GM18870 (cell line): Measurements from ENCODE around the gene PCSK5.

Experiments used
- ATAC-seq: cut with Tn5 transposase; IDR thresholded peaks from one replicate; pipeline ENCODE4 v1.9.1; 2021; ENCODE audit warnings: moderate library complexity; ENCODE audit not compliant: unreplicated experiment

Gene PCSK5

DNA sequence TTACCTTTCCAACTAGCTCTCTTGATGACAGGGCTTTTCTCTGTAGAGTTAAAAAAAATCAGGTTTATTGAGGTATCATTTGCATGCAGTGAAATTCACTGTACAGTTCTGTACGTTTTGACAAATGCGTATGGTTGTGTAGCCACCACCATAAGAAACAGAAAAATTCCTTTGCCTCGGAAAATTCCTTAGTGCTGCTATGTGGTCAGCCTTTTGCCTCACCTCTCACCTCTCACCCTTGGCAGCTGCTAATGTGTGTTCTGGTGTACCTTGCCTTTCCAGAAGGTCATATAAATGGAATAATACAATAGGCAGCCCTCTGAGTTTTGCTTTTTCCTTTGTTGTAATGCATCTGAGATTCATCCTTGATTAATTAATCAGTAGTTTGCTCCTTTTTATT, 28.4 kb downstream of the PCSK5 start:
- no peak for ATAC-seq

GRCh38 chr9:75921391-75922127, 31.1 kb downstream of the PCSK5 start:
- no peak for ATAC-seq

GRCh38 chr9:75926385-75926784, 35.9 kb downstream of the PCSK5 start:
- no peak for ATAC-seq

GRCh38 chr9:75927356-75927755, 36.9 kb downstream of the PCSK5 start:
- no peak for ATAC-seq

GRCh38 chr9:75930190-75930589, 39.7 kb downstream of the PCSK5 start:
- ATAC-seq = no peak

DNA sequence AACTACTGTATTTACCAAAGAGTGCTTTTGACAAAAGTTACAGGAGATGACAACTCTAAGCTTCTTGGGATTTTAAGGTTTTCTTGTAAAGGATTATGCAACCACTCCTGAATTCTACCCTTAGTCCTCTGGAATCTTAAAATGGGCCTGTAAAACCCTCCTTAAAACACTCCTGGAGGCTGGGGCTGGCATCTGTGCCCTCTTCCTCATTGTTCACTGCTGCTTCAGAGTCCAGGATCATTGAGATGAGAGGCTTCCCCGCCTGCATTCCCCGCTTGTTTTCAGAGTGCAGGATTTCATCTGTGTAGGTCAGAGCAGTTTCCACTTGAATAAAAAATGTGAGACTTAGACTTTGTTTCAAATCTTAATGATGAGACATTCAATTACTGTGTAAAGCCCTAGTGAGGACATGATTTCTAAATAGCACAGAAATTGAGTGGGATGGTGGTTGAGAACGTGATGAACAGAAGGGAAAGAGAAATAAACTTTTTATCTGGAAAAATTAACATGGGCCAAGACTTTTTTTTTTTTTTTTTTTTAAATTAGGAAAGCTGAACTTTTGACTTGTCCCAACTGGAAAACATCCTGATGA, 40.4 kb downstream of the PCSK5 start:
- no peak for ATAC-seq

- ATAC-seq = no peak
Measured at GRCh38 chr9:75933982-75934381, 43.5 kb downstream of the PCSK5 start.

- no peak for ATAC-seq
Measured at GRCh38 chr9:75935591-75935990, 45.1 kb downstream of the PCSK5 start.

DNA sequence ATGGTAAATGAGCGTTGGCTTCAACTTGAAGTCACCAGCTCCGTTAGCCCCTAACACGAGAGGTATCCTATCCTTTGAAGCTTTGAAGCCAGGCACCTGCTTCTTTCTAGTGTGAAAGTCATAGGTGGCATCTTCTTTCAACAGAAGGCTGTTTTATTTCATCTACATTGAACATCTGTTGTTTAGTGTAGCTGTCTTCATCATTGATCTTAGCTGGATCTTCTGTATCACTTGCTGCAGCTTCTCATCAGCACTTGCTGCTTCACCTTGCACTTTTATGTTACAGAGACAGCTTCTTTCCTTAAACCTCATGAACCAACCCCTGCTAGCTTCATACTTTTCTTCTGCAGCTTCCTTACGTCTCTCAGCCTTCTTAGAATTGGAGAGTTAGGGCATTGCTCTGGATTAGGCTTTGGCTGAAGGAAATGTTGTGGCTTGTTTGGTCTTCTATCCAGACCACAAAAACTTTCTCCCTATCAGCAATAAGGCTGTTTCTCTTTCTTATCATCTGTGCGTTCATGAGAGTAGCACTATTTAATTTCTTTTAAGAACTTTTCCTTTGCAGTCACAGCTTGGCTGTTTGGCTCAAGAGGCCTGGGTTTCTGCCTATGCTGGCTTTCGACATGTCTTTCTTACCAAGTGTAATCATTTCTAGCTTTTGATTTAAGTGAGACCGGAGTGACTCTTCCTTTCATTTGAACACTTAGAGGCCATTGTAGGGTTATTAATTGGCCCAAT, 47.2 kb downstream of the PCSK5 start:
- no peak for ATAC-seq

GRCh38 chr9:75938946-75939345, 48.5 kb downstream of the PCSK5 start:
- no peak for ATAC-seq

- ATAC-seq = no peak
Measured at GRCh38 chr9:75939536-75940111, 49.2 kb downstream of the PCSK5 start.

DNA sequence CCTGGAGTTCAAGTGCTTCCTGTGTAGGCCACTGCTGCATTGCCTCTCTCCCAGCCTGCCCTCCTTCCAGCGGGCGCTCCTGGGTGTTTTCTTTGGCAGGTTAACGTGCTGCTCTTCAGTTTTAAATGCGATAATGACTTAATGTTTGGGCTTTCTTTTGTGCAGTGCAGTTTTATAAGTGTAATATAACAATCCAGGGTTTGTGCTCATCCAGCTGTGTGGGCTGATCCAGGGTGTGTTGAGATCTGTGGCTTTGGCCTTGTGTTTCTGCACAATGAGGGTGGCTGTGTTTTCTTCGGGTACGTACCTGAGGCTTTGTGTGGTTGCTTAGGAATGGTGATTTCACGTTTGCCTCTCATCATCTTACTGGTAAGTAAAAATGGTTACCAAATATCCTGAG, 50.6 kb downstream of the PCSK5 start:
- ATAC-seq = no peak

DNA sequence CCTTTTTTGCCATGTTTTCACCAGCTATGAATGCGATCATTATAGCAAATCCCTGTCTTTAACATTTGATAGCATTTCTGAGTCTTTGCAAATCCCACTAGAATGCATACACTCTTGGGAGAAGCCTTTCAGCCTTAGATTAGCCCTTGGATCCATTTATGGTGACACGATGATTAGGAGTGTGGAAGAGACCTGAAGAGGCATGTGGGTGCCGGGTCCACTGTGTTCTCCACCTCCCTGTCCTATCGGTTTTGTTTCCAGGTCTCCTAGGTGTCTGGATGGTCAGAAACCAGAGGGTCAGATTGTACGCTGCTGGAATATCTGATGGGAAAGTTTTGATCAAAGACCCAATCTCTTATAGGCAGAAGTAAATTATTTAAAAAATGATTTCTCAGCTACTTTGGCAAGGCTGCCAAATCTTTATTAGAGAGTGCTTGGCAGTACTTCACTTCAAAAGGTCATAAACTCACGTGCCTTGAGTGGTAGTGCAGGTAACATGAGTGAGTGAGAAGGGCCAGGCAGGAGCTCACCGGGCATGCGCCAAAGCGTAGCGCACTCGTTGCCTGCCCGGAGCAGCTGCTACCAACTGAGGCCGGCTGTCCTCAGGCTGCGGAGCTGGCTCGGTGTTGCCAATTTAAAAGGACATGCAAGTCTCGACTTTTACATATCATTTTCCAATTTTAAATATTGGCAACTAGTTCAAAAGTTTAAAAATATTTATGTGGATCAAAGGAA, 51.3 kb downstream of the PCSK5 start:
- ATAC-seq = no peak

GRCh38 chr9:75946766-75947165, 56.3 kb downstream of the PCSK5 start:
- ATAC-seq = no peak

DNA sequence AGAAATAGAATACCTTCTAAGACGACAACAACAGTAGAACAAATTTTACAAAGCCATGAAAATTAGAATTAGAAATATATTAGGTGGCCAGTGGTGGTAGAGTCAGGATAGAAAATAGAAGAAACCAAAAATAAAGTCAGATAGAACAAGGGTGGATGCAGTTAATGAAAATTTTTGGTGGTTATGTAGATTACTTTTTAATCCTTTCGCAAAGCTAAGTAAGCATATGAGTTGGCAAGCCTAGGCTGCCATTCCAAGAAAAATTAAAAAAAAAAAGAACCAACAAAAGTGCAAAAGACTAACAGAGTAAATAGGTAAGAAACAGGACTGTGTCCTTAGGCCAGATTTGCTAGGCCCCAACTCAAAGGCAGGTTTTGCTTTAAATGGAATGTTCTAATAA, 56.8 kb downstream of the PCSK5 start:
- ATAC-seq = no peak

GRCh38 chr9:75950998-75951397, 60.5 kb downstream of the PCSK5 start:
- ATAC-seq = no peak

DNA sequence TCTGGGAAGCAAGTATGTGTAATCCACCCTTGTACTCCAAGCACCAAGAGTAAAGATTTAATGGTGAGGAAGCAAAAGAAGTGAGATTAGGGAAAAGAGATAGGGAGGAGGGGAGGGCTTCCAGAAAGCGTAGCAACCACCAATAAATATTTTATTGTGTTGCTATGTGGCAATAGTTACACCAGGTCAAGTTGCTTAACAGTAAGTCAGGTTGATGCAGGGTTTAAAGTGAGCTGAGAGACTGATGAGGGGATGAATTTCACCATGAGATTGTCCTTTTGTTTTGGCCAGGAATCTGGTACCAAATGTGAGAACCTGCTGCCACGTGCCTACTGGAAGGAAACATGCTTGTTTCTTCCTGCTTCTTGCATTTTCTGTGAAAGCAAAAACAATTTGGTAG, 62.7 kb downstream of the PCSK5 start:
- no peak for ATAC-seq

GRCh38 chr9:75956161-75956560, 65.7 kb downstream of the PCSK5 start:
- no peak for ATAC-seq

GRCh38 chr9:75957116-75957515, 66.6 kb downstream of the PCSK5 start:
- ATAC-seq = no peak

DNA sequence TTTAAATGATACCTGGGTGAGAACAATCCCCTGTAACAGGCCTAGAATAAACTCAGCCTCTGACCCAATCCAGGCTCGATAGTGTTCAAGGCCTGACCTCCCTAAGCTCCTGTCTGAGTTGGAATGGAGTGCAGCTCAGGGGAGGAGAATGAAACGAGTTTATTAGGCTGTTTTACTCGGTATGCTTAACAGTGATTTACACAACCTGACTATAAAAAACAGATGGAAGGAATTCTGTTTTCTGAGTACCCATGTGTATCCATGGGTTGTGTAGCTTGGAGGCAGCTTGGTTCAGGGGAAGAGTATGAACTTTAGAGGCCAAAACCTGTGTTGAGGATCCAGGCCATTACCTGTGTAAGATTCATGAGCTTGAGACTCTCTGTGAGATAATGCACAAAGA, 67.8 kb downstream of the PCSK5 start:
- ATAC-seq = no peak

DNA sequence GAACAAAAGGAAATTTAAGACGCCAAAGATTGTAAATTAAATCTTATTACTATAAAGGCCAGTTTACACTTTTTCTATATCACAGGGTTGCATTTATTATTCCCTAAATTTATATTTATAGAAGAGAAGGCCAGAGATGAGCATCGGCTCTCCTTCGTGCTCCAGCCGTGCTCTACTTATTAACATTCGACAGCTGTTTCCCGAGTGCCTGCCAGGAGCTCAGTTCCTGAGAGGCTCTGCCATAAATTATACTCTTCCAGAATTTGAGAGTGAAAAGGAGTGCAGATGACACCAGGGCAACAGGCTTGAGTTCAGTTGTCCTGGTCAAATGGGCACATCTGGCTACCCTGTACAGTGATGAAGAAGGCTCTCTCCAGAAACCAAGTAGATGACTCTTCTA, 70.1 kb downstream of the PCSK5 start:
- ATAC-seq = no peak
